KOPT-K1 (cell line): ENCODE data around the gene AQP1.

Experiments
- H3K27ac ChIP-seq: fragments of 200-600 bp; sonication (generic); 2 replicates; pipeline ENCODE4 v1.5.1; 2016; ENCODE audit warnings: antibody characterized with exemption, mild to moderate bottlenecking, low read depth, low read length; ENCODE audit not compliant: poor library complexity, severe bottlenecking
- H3K36me3 ChIP-seq: fragments of 200-600 bp; sonication (generic); 2 replicates; pipeline ENCODE4 v1.5.1; 2017; ENCODE audit warnings: antibody characterized with exemption, mild to moderate bottlenecking, low read length, moderate library complexity; ENCODE audit not compliant: insufficient read depth
- H3K9me3 ChIP-seq: fragments of 200-600 bp; sonication (generic); 2 replicates; pipeline ENCODE4 v1.5.1; 2017; ENCODE audit warnings: antibody characterized with exemption, low read length, mild to moderate bottlenecking; ENCODE audit not compliant: insufficient read depth, poor library complexity, severe bottlenecking

The AQP1 gene

DNA sequence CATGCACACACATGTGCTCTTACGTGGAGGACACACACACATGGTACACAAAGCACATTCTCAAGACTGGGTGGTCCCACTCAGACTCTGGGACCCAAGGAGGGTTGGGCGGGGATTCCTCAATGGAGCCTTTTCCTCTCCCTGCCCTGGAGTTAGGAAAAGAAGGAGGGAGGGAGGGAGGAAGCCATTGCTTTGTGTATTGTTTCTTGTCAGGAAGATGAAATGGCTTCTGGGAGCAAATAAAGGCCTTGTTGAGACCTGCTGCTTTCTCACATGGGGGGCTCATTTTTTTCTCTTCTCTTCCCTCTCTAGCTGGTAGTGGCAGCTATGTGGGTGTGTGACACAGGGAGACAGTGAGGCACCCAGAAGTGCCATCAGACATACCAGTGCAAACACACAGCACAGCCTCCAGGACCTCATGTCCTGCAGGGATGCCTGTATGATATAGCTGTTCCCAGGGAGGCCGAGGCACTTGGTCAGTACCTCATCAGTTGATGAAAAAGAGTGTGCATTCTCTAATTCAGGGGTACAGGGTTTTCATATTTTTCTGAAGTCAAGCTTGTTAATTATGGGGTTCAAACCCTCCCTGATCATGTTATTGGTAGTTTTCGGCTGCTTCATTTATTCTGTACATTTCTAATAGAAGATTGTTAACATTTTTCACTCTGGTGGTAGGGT, 5.7 kb downstream of the AQP1 start:
- H3K27ac ChIP-seq, result no peak overlapping the region
- H3K9me3 ChIP-seq, result no peaks in the 10 kb centered on the region
- no peaks in the 10 kb centered on the region for H3K36me3 ChIP-seq

- Histone ChIP-seq H3K9me3 (no peaks in the 10 kb centered on the region), H3K27ac (no peak overlapping the region), H3K36me3 (no peaks in the 10 kb centered on the region)
Observed at GRCh38 chr7:30918676-30919075, 7.0 kb downstream of the AQP1 start.

DNA sequence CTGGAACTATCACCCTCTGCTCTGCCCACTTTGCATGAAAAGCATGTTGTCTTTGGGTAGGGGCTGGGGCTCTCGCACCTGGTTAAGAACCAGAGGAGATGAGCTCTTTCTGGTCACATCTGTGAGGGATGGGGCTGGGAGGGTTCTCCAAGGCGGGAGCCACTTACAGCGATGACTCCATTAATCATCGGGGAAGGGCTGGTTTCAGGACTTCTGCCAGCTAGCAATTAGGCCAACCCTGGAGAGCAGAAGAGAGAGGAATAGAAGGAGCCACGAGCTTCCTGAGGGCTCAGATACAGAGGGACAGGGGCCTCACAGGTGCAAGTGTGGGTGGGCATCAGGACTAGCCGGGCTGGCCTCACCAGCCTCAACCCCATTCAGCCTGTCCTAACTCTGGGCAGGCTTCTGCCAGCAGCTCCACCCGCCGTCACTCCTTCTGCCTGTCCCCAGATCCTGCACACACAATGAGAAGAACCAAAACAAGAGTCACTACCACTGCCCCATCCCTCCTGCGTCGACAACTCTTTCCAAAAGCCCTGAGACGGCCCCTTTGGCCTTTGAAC, 8.4 kb downstream of the AQP1 start:
- Histone ChIP-seq H3K27ac (no peak overlapping the region), H3K9me3 (no peaks in the 10 kb centered on the region), H3K36me3 (no peaks in the 10 kb centered on the region)

GRCh38 chr7:30920584-30921539, 9.2 kb downstream of the AQP1 start:
- Histone ChIP-seq H3K9me3 (no peaks in the 10 kb centered on the region), H3K27ac (no peak overlapping the region), H3K36me3 (no peaks in the 10 kb centered on the region)

GRCh38 chr7:30921540-30922401, 10.1 kb downstream of the AQP1 start:
- no peaks in the 10 kb centered on the region for H3K36me3 ChIP-seq
- H3K27ac ChIP-seq, result no peak overlapping the region
- peaks cover under 1% of the 10 kb centered on the region for H3K9me3 ChIP-seq

GRCh38 chr7:30922596-30922995, 10.9 kb downstream of the AQP1 start:
- Histone ChIP-seq H3K36me3 (no peaks in the 10 kb centered on the region), H3K9me3 (peaks cover 5% of the 10 kb centered on the region), H3K27ac (no peak overlapping the region)

GRCh38 chr7:30923009-30923773, 11.5 kb downstream of the AQP1 start:
- H3K36me3 ChIP-seq, result no peaks in the 10 kb centered on the region
- H3K27ac ChIP-seq, result no peak overlapping the region
- peaks cover 5% of the 10 kb centered on the region for H3K9me3 ChIP-seq

DNA sequence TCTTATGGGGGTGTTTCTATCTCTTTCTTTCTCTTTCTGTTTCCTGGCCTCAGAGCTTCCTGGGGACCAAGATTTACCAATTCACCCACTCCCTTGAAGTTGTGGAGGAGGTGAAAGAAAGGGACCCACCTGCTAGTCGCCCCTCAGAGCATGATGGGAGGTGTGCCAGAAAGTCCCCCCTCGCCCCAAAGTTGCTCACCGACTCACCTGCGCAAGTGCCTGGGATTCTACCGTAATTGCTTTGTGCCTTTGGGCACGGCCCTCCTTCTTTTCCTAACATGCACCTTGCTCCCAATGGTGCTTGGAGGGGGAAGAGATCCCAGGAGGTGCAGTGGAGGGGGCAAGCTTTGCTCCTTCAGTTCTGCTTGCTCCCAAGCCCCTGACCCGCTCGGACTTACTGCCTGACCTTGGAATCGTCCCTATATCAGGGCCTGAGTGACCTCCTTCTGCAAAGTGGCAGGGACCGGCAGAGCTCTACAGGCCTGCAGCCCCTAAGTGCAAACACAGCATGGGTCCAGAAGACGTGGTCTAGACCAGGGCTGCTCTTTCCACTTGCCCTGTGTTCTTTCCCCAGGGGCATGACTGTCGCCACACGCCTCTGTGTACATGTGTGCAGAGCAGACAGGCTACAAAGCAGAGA, 12.2 kb downstream of the AQP1 start:
- Histone ChIP-seq H3K36me3 (no peaks in the 10 kb centered on the region), H3K27ac (no peak overlapping the region), H3K9me3 (peaks cover 5% of the 10 kb centered on the region)

GRCh38 chr7:30924624-30925023, 13.0 kb downstream of the AQP1 start:
- Histone ChIP-seq H3K36me3 (no peaks in the 10 kb centered on the region), H3K27ac (no peak overlapping the region), H3K9me3 (peaks cover 5% of the 10 kb centered on the region)

DNA sequence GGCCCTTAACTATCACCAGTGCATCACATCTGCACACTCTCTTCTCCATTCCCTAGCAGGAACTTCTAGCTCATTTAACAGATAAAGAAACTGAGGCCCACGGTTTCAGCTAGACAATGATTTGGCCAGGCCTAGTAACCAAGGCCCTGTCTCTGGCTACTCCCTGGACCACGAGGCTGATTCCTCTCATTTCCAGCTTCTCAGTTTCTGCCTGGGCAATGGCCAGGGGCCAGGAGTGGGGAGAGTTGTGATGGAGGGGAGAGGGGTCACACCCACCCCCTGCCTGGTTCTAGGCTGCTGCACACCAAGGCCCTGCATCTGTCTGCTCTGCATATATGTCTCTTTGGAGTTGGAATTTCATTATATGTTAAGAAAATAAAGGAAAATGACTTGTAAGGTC, 13.5 kb downstream of the AQP1 start:
- H3K36me3 ChIP-seq, result no peaks in the 10 kb centered on the region
- no peak overlapping the region for H3K27ac ChIP-seq
- peaks cover 5% of the 10 kb centered on the region for H3K9me3 ChIP-seq

DNA sequence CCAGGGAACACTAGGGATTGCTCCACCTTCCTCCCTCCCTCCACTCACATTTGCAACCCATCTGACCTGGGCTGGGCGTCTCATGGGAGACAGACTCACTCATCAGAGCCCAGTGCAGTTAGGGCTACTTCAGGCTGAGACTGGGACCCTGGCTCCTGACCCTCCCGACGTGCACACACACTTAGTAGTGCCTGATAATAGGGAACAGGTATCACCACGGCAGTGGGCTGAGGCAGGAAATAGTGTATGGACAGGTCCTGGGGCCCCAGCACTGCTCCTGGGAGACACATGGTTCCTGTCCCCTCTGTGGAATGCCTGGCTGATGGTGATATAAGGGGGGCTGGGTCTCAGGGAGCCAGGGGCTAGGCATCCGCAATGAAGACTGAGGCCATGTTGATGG, 14.3 kb downstream of the AQP1 start:
- Histone ChIP-seq H3K9me3 (peaks cover 5% of the 10 kb centered on the region), H3K27ac (no peak overlapping the region), H3K36me3 (no peaks in the 10 kb centered on the region)

DNA sequence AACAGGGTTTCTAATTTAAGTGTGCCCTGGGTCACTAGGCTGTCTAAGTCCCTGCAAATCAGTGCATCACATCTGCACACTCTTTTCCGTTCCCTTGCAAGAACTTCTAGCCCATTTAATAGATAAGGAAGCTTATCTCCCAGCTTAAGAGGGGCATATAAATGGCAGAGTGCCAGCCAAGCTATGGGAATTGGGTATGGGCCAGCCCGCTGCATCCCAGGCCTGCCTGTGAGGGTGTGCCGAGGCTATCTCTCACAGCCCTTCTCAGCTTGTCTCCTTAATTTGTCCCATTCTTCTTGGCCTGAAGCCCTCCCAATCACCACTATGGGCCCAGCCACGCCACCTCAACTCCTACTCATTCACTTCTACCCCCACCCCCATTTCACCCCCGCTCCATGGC, 14.7 kb downstream of the AQP1 start:
- Histone ChIP-seq H3K27ac (no peak overlapping the region), H3K36me3 (no peaks in the 10 kb centered on the region), H3K9me3 (peaks cover 5% of the 10 kb centered on the region)

- peaks cover 5% of the 10 kb centered on the region for H3K9me3 ChIP-seq
- H3K27ac ChIP-seq, result no peak overlapping the region
- no peaks in the 10 kb centered on the region for H3K36me3 ChIP-seq
Observed at GRCh38 chr7:30927040-30927439, 15.4 kb downstream of the AQP1 start.

GRCh38 chr7:30927559-30927958, 15.9 kb downstream of the AQP1 start:
- peaks cover 5% of the 10 kb centered on the region for H3K9me3 ChIP-seq
- no peak overlapping the region for H3K27ac ChIP-seq
- H3K36me3 ChIP-seq, result no peaks in the 10 kb centered on the region
